Breast epithelium (tissue), 3 donors: Measurements from ENCODE around the gene UBE4A.

ENCODE experiments used
- CTCF ChIP-seq, 3 donors: fragments of 450-650 bp; IDR thresholded peaks; one replicate each; pipeline ENCODE4 v1.5.1; 2016 to 2017; ENCODE audit warnings: antibody characterized with exemption in 3 of 3, mild to moderate bottlenecking in 3 of 3, moderate library complexity in 3 of 3
- POLR2A ChIP-seq: fragments of 450-650 bp; IDR thresholded peaks from one replicate; pipeline ENCODE4 v1.6.1; 2016; ENCODE audit warnings: antibody characterized with exemption, mild to moderate bottlenecking, moderate library complexity
- POLR2AphosphoS5 ChIP-seq, 3 donors: sonication (generic); formaldehyde crosslinking; IDR thresholded peaks; one replicate each; pipeline ENCODE4 v1.6.1; 2017; ENCODE audit warnings: antibody characterized with exemption in 3 of 3

GRCh38 chr11:118366287-118366686 lies 6.9 kb downstream of the UBE4A start:
- no peak for TF ChIP-seq POLR2A
- no peak for TF ChIP-seq POLR2AphosphoS5 (IDR thresholded peaks at IDR 0.05)
- TF ChIP-seq CTCF (IDR thresholded peaks at IDR 0.05): no peak
